HL-60/S4 (cell line): ENCODE results near the gene KIF16B.
"Not testable (repeated sequence)": the region's sequence is repeated elsewhere in the genome, so short reads cannot be mapped to it uniquely, and the experiment has no call there.

Experiments
- in situ Hi-C: fragments of 300-500 bp; cut with MboI; formaldehyde crosslinking; loops from 2 replicates; pipeline ENCODE4 v1.14.3; 2022; ENCODE audit warnings: low sequenced_read_pairs

KIF16B gene

GRCh38 chr20:16230402-16230801 lies 342.8 kb downstream of the KIF16B start:
- in situ Hi-C loops, result no loop called here

GRCh38 chr20:16229813-16230212 lies 343.4 kb downstream of the KIF16B start:
- in situ Hi-C loops, result no loop called here

- in situ Hi-C loops, result no loop called here
Observed at GRCh38 chr20:16228722-16229121, 344.5 kb downstream of the KIF16B start.

GRCh38 chr20:16226961-16227360 lies 346.3 kb downstream of the KIF16B start:
- in situ Hi-C loops, result not testable (repeated sequence)

GRCh38 chr20:16224836-16225235 lies 348.4 kb downstream of the KIF16B start:
- in situ Hi-C loops, result no loop called here

- in situ Hi-C loops, result no loop called here
Observed at GRCh38 chr20:16222859-16223411, 350.3 kb downstream of the KIF16B start.
